IPS-NIHi7 (cell line): Measurements from ENCODE around the gene KRT84.

Source experiments
- DNase-seq: peaks from one replicate; pipeline ENCODE4 v3.0.0; 2012; ENCODE audit warnings: mixed read lengths; ENCODE audit errors: extremely low spot score

The KRT84 gene

GRCh38 chr12:52362118-52362726, 23.2 kb downstream of the KRT84 start:
- peak; percentile 40 for DNase-seq

GRCh38 chr12:52361553-52361952, 23.9 kb downstream of the KRT84 start:
- DNase-seq: no peak

- no peak for DNase-seq
These were observed 24.7 kb downstream of the KRT84 start for GRCh38 chr12:52360663-52361271.

- no peak for DNase-seq
These were observed 25.3 kb downstream of the KRT84 start for GRCh38 chr12:52360106-52360662.

GRCh38 chr12:52359621-52360061, 25.8 kb downstream of the KRT84 start:
- no peak for DNase-seq

- DNase-seq: no peak
These were observed 26.7 kb downstream of the KRT84 start for GRCh38 chr12:52358575-52359350.

GRCh38 chr12:52356762-52357580, 28.5 kb downstream of the KRT84 start:
- DNase-seq: no peak

GRCh38 chr12:52356031-52356761, 29.3 kb downstream of the KRT84 start:
- DNase-seq: no peak

- no peak for DNase-seq
These were observed 30.3 kb downstream of the KRT84 start for GRCh38 chr12:52355176-52355575.

GRCh38 chr12:52354200-52354599, 31.3 kb downstream of the KRT84 start:
- no peak for DNase-seq

- DNase-seq: no peak
These were observed 31.7 kb downstream of the KRT84 start for GRCh38 chr12:52353766-52354165.

GRCh38 chr12:52352951-52353350, 32.5 kb downstream of the KRT84 start:
- DNase-seq: no peak

GRCh38 chr12:52351196-52352059, 34.0 kb downstream of the KRT84 start:
- DNase-seq: no peak

- no peak for DNase-seq
These were observed 34.7 kb downstream of the KRT84 start for GRCh38 chr12:52350786-52351185.

- DNase-seq: no peak
These were observed 35.3 kb downstream of the KRT84 start for GRCh38 chr12:52350021-52350620.

- DNase-seq: no peak
These were observed 36.3 kb downstream of the KRT84 start for GRCh38 chr12:52349196-52349595.

- no peak for DNase-seq
These were observed 37.6 kb downstream of the KRT84 start for GRCh38 chr12:52347551-52348510.

- DNase-seq: no peak
These were observed 38.4 kb downstream of the KRT84 start for GRCh38 chr12:52347016-52347415.
